ENCODE data around the gene ACVR1.
A peak's percentile ranks its signal among the peaks of the same experiment; 100 is the strongest.

The ACVR1 gene

DNA sequence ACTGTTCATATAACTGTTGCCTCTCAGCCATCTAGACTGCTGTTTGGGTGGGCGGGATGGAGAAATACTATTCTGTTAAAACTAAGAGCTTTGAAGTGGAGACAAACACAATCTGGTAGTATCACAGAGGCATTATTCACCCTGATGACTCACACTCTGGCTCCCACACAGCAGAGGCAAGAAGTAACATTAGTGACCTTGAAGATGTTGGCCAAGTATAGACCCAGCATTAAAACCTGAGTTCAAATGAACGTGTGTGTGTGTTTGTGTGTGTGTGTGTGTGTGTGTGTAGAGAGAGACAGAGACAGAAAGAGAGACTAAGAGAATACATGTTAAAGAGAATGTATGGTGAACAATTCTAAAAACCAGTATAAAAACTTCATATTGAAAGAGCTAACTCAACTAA lies 22.5 kb upstream of the ACVR1 start:
- ChIA-PET CTCF (interaction anchor here (0.8 kb wide), 1 partner anchor 11 kb away, joined by 3 read pairs; no protein-coding TSS in a partner anchor), POLR2A (no interaction called here)
- peak; percentile 20 for DNase-seq (ENCODE audit: extremely low spot score)
- TF ChIP-seq, protein P1, sequence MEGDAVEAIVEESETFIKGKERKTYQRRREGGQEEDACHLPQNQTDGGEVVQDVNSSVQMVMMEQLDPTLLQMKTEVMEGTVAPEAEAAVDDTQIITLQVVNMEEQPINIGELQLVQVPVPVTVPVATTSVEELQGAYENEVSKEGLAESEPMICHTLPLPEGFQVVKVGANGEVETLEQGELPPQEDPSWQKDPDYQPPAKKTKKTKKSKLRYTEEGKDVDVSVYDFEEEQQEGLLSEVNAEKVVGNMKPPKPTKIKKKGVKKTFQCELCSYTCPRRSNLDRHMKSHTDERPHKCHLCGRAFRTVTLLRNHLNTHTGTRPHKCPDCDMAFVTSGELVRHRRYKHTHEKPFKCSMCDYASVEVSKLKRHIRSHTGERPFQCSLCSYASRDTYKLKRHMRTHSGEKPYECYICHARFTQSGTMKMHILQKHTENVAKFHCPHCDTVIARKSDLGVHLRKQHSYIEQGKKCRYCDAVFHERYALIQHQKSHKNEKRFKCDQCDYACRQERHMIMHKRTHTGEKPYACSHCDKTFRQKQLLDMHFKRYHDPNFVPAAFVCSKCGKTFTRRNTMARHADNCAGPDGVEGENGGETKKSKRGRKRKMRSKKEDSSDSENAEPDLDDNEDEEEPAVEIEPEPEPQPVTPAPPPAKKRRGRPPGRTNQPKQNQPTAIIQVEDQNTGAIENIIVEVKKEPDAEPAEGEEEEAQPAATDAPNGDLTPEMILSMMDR (IDR thresholded peaks at IDR 0.05; ENCODE audit: control extremely low read depth, extremely low read depth, low read depth, missing control alignments): no peak

DNA sequence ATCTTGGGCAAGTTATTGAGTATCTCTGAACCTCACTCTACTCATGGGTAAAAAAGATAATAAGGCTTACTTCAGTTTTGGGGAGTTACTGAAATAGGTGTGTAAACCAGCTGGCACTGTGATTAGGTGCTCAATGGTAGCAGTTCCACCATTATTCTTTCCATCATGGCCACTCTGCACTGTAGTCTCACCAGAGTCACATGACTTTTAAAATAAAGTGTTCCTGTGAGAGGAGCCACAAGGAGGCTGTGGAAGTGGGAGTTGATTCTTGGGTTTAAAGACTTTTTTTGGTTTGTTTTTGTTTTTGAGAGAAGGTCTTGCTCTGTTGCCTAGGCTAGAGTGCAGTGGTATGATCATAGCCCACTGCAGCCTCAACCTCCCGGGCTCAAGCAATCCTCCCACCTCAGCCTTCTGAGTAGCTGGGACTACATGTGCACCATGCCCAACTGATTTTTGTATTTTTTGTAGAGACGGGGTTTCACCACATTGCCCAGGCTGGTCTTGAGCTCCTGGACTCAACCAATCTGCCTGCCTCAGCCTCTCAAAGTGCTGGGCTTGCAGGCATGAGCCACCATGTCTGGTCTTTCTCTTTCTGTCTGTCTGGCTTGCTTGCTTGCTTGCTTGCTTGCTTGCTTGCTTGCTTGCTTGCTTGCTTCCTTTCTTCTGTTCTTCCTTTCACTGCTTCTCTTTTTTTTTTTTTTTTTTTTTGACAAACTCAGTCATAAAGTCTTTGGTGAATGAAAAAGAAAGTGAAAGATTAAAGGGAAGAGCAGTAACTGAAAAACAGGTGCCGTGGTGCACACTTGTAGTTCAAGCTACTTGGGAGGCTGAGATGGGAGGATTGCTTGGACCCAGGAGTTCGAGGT lies 21.2 kb upstream of the ACVR1 start:
- ChIA-PET CTCF (interaction anchor here (1.2 kb wide), 1 partner anchor 10 kb away, joined by 3 read pairs; no protein-coding TSS in a partner anchor), POLR2A (interaction anchor here (0.6 kb wide), 1 partner anchor 57 kb away, joined by 4 read pairs; no protein-coding TSS in a partner anchor)
- peak; percentile 38 for DNase-seq (ENCODE audit: extremely low spot score)

DNA sequence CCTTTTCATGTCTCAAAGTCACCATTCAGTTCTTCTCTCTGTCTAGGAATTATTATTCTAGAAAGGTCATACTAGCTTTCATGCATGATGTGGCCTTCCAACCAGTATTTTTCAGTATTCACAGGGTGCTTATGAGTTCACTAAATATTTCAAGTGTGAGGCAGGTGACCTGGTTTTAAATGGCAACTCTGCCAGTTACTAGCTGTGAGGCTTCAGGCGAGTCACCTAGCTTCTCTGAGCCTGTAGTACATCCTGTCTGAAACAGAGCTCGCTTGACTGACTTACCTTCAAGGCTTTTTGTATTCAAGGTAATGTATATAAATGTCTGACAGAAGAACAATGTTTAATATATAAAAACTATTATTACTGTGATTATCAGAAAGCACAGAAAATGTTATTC lies 19.4 kb upstream of the ACVR1 start:
- TF ChIP-seq, protein P1 (IDR thresholded peaks at IDR 0.05; ENCODE audit: control extremely low read depth, extremely low read depth, low read depth, missing control alignments): no peak
- ChIA-PET CTCF (interaction anchor here (1.1 kb wide), 1 partner anchor 9 kb away, joined by 3 read pairs; no protein-coding TSS in a partner anchor), POLR2A (no interaction called here)
- DNase-seq (ENCODE audit: extremely low spot score): no peak

More for the DNA sequence above, 21.2 kb upstream of the ACVR1 start:
- TF ChIP-seq, protein P1 (IDR thresholded peaks at IDR 0.05; ENCODE audit: control extremely low read depth, extremely low read depth, low read depth, missing control alignments): no peak

DNA sequence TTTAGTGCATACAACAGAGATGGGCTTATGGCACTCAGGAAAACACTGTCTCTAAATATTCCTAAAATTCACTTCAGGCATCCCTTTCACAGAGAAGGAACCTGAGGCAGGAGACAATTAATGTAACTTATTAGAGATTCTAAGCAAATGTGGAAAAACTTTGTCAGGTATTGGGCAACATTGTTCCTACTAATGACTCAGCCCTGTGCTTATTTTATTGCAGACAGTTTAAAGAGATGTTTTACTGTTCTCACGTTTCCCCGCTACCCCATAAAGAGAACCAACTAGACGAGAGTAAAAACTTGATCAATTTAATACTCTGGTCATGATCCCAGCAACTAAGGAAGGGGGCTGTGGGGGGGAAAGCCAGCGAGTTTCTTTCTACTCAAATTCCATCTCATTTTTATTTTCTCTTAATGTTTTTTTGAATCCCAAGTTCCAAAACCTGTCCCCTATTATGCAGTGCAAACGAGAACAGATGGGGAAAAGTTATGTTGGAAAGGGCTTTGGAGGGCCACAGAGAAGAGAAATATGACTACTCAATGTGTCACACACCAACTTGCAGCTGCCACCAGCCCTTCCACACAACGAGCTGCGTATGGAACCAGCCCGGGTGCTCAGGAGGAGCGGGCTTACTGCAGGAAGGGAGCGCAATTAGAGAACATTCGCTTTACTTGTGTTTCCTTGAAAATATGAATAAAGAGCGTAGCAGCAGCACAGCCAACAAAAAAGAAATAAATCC lies 18.7 kb upstream of the ACVR1 start:
- POLR2A ChIA-PET: no interaction called here
- DNase-seq (ENCODE audit: extremely low spot score): no peak
- TF ChIP-seq, protein P1 (IDR thresholded peaks at IDR 0.05; ENCODE audit: control extremely low read depth, extremely low read depth, low read depth, missing control alignments): no peak
- CTCF ChIA-PET: interaction anchor here (1.1 kb wide), 1 partner anchor 10 kb away, joined by 3 read pairs; no protein-coding TSS in a partner anchor

DNA sequence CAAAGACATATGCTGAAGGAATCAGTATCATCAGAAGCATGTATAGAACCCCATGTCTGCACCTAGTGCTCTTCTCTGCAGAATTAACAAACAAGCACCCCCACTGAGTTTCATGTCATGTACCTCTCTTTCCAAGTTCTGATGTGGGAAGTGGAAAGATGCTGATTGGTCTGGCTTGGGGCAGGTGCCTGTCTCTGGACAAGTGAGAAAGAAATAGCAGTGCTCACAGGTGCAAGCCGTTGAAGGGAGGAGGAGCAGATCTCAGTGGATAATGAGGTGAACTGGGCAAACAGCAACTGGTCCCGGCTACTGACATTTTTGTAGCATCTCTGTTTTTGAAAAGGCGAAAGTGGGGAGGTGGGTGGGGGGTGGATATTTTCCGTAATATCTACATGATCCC lies 17.5 kb upstream of the ACVR1 start:
- TF ChIP-seq, protein P1 (IDR thresholded peaks at IDR 0.05; ENCODE audit: control extremely low read depth, extremely low read depth, low read depth, missing control alignments): no peak
- POLR2A ChIA-PET: no interaction called here
- CTCF ChIA-PET: no interaction called here
- DNase-seq (ENCODE audit: extremely low spot score): no peak

DNA sequence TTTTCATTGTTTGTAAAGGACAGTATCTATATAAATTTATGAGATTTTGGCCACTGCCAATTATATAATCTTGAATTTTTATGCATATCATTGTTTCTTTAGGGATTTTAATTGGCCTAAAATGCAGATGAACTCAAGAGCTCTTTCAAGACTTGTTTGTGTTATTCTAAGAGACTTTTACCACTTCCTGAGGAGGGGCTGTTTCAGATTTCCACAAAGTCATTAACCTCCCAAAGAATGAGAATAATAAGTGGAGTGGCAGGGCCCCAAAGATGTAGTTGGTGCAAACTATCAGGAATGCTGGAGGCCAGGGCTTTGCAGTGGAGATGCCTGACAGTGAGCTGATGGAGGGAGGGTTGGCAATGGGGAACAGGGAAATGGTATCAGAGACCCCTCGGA lies 15.5 kb upstream of the ACVR1 start:
- no peak for DNase-seq (ENCODE audit: extremely low spot score)
- TF ChIP-seq, protein P1 (IDR thresholded peaks at IDR 0.05; ENCODE audit: control extremely low read depth, extremely low read depth, low read depth, missing control alignments): no peak
- ChIA-PET CTCF (interaction anchor here (1.7 kb wide), 2 partner anchors 9 to 10 kb away, joined by 4 read pairs; no protein-coding TSS in a partner anchor), POLR2A (no interaction called here)

Measured in GM10248 (cell line).